Measurements from ENCODE around the gene COL13A1. TPM values are rescaled to one million over a fixed set of nuclear protein-coding genes. Genes with fewer than 3 reads are reported as not detected.

Gene COL13A1
- 5.2 TPM for total RNA-seq
- 4.0 TPM for polyA plus RNA-seq (ENCODE audit: insufficient read depth, low read depth, low replicate concordance)
- long read RNA-seq, donor 1, partial matches to known transcripts, result 0 of 2 reads
- long read RNA-seq, donor 1, other reads (novel, unspliced or antisense), result 0 of 2 reads
- long read RNA-seq, donor 2, partial matches to known transcripts, result 0 of 1 reads
- long read RNA-seq, donor 2, other reads (novel, unspliced or antisense), result 0 of 1 reads
- long read RNA-seq, donor 3, partial matches to known transcripts, result 0 of 2 reads
- long read RNA-seq, donor 3, other reads (novel, unspliced or antisense), result 0 of 2 reads
- long read RNA-seq, donor 4, result 0 reads
- long read RNA-seq, donor 5, partial matches to known transcripts, result 0 of 1 reads
- long read RNA-seq, donor 5, other reads (novel, unspliced or antisense), result 0 of 1 reads
- long read RNA-seq, donor 6, result 0 reads
- long read RNA-seq, donor 7, partial matches to known transcripts, result 2 of 9 reads
- long read RNA-seq, donor 7, other reads (novel, unspliced or antisense), result 7 of 9 reads
- long read RNA-seq, donor 8, partial matches to known transcripts, result 0 of 1 reads
- long read RNA-seq, donor 8, other reads (novel, unspliced or antisense), result 0 of 1 reads
- long read RNA-seq, donor 9, partial matches to known transcripts, result 0 of 1 reads
- long read RNA-seq, donor 9, other reads (novel, unspliced or antisense), result 0 of 1 reads
- long read RNA-seq, donor 10, partial matches to known transcripts, result 0 of 1 reads
- long read RNA-seq, donor 10, other reads (novel, unspliced or antisense), result 0 of 1 reads

DNA sequence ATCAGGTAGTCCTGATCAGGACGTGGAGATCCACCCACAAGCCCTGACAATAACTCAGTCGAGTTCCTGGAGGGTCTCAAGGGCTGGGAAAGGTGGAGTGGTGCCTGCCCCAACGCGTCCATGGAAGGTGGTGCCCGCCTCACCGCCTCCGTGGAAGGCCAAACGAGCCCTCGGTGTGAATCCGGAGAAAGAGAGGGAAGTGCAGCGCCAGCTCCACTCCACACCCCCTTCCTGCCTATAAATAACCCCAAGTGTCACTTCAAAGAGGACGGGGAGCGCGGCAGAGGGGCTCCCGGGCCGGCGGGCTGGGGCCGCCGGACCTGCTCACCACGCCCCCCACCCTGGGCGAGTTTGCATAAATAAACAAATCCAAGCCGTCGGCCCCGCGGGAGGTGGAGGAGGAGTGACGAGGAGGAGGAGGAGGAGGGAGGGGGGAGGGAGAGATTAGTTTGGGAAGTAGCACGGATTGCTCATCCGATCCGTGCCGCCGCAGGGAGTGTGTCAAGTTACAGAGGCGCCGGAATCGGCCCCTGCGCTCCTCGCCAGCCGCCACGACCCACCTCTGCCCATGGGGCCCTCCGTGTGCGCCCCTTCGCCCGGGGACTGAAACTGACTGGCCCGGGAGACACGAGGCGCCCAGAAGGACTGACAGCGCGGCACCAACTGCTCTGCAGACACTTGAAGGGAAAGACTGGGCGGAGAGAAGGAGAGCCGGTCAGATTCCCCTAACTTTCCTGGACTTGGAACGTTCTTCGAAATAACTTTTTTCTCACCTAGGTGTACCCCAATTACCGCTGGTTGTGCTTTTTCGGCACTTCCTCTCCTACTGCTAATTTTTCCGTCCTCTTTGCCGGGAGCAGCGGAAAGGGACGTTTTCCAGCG is at the start of gene COL13A1:
COL13A1 (plus strand) TSS at position 473 of the 882 bp plus-strand sequence. CDS start 518 bp downstream, outside the sequence.
- Histone ChIP-seq H3K4me3 (ENCODE audit: low read length in 3 of 3) (peak within 1 kb of the TSS; percentile 49 to 51 (median 50)), H3K27me3 (ENCODE audit: control insufficient read depth, insufficient read depth, low read length) (no peaks in the 10 kb centered on the region), H3K9me3 (ENCODE audit: control insufficient read depth in 2 of 3, insufficient read depth in 1 of 3, low read length in 3 of 3) (no peaks in the 10 kb centered on the region), H3K9ac (ENCODE audit: low read length in 3 of 3) (peak within 1 kb of the TSS in 1 of 3 donors; percentile 36), H3K27ac (ENCODE audit: low read depth in 2 of 2, low read length in 2 of 2) (no peak within 1 kb of the TSS), H3K4me1 (ENCODE audit: control insufficient read depth in 2 of 3, insufficient read depth in 2 of 3, low read depth in 1 of 3, low read length in 3 of 3) (peaks cover 0 to 13% (median 0%) of the 10 kb centered on the region in 3 donors), H3K36me3 (ENCODE audit: control insufficient read depth in 2 of 3, insufficient read depth in 3 of 3, low read length in 3 of 3) (no peaks in the 10 kb centered on the region)
- DNase-seq, result peak; percentile 83 to 94 (median 92)
- intact Hi-C loops (cut with DNase I), result no loop called here
- no peak for FAIRE-seq
- TF ChIP-seq, protein P1, sequence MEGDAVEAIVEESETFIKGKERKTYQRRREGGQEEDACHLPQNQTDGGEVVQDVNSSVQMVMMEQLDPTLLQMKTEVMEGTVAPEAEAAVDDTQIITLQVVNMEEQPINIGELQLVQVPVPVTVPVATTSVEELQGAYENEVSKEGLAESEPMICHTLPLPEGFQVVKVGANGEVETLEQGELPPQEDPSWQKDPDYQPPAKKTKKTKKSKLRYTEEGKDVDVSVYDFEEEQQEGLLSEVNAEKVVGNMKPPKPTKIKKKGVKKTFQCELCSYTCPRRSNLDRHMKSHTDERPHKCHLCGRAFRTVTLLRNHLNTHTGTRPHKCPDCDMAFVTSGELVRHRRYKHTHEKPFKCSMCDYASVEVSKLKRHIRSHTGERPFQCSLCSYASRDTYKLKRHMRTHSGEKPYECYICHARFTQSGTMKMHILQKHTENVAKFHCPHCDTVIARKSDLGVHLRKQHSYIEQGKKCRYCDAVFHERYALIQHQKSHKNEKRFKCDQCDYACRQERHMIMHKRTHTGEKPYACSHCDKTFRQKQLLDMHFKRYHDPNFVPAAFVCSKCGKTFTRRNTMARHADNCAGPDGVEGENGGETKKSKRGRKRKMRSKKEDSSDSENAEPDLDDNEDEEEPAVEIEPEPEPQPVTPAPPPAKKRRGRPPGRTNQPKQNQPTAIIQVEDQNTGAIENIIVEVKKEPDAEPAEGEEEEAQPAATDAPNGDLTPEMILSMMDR (IDR thresholded peaks at IDR 0.05; ENCODE audit: borderline replicate concordance, extremely low read depth, insufficient read depth), result no peak

DNA sequence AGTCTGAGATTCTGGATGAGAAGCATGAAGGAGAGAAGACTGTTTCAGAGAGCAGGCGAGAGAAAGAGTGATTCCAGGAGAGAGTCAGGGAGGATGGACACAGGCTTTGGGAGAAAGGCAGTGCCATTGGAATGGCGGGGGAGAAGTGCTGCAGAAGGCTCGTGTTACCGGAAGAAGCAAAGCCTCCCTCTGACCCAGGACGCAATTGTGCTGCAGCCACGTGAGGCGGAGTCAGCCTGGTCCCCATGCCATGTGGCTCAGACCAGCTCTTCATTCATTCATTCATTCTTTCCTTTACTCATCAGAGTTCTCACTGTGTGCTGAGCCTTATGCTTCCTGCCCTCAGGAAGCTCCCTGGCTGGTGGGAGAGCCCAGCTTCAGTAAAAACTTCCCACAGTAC is 49.2 kb upstream of the COL13A1 start:
- Histone ChIP-seq H3K36me3 (ENCODE audit: control insufficient read depth in 2 of 3, insufficient read depth in 3 of 3, low read length in 3 of 3) (no peaks in the 10 kb centered on the region), H3K9ac (ENCODE audit: low read length in 3 of 3) (no peak overlapping the region), H3K27me3 (ENCODE audit: control insufficient read depth, insufficient read depth, low read length) (no peaks in the 10 kb centered on the region), H3K27ac (ENCODE audit: low read depth in 2 of 2, low read length in 2 of 2) (no peak overlapping the region), H3K9me3 (ENCODE audit: control insufficient read depth in 2 of 3, insufficient read depth in 1 of 3, low read length in 3 of 3) (no peaks in the 10 kb centered on the region), H3K4me3 (ENCODE audit: low read length in 3 of 3) (no peak overlapping the region), H3K4me1 (ENCODE audit: control insufficient read depth in 2 of 3, insufficient read depth in 2 of 3, low read depth in 1 of 3, low read length in 3 of 3) (no peaks in the 10 kb centered on the region)
- DNase-seq (peak in 4 of 5 donors; percentile 74 to 87 (median 82)), FAIRE-seq (no peak)
- intact Hi-C loops (cut with DNase I), result no loop called here
- TF ChIP-seq, protein P1 (IDR thresholded peaks at IDR 0.05; ENCODE audit: borderline replicate concordance, extremely low read depth, insufficient read depth), result no peak

DNA sequence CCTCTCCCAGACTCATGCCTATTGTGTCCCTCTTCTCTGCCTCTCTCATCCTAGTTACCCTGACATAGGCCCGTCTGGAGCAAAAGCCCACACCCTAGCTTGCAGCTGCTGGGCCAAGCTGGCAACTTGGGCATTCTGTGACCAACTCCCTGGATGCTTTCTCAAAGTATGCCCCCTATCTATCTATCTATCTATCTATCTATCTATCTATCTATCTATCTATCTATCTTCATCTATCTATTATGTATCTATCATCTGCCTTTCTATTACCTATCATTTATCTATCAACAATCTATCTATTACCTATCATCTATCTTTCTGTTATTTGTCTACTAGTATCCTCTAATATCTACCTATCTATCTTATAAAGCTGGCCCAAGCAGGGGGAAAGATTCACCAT is 45.4 kb upstream of the COL13A1 start:
- peaks cover 0 to 6% (median 0%) of the 10 kb centered on the region in 3 donors for H3K4me1 ChIP-seq (ENCODE audit: control insufficient read depth in 2 of 3, insufficient read depth in 2 of 3, low read depth in 1 of 3, low read length in 3 of 3)
- intact Hi-C loops (cut with DNase I), result no loop called here
- H3K27me3 ChIP-seq (ENCODE audit: control insufficient read depth, insufficient read depth, low read length), result no peaks in the 10 kb centered on the region
- TF ChIP-seq, protein P1 (IDR thresholded peaks at IDR 0.05; ENCODE audit: borderline replicate concordance, extremely low read depth, insufficient read depth), result no peak
- DNase-seq (no peak), FAIRE-seq (no peak)
- no peak overlapping the region for H3K4me3 ChIP-seq (ENCODE audit: low read length in 3 of 3)
- H3K9ac ChIP-seq (ENCODE audit: low read length in 3 of 3), result no peak overlapping the region
- H3K27ac ChIP-seq (ENCODE audit: low read depth in 2 of 2, low read length in 2 of 2), result no peak overlapping the region
- H3K36me3 ChIP-seq (ENCODE audit: control insufficient read depth in 2 of 3, insufficient read depth in 3 of 3, low read length in 3 of 3), result no peaks in the 10 kb centered on the region
- H3K9me3 ChIP-seq (ENCODE audit: control insufficient read depth in 2 of 3, insufficient read depth in 1 of 3, low read length in 3 of 3), result no peaks in the 10 kb centered on the region

Data from kidney (tissue), 22 donors.